GM18499 (cell line): Measurements from ENCODE around the gene PRM2.

Experiments
- ATAC-seq: cut with Tn5 transposase; IDR thresholded peaks from one replicate; pipeline ENCODE4 v1.9.1; 2021; ENCODE audit warnings: moderate number of reproducible peaks; ENCODE audit not compliant: insufficient read depth, unreplicated experiment

The PRM2 gene

GRCh38 chr16:11233727-11234376 lies 42.4 kb downstream of the PRM2 start:
- no peak for ATAC-seq

- no peak for ATAC-seq
Observed at GRCh38 chr16:11232852-11233726, 43.2 kb downstream of the PRM2 start.

- ATAC-seq, result no peak
Observed at GRCh38 chr16:11232302-11232851, 43.9 kb downstream of the PRM2 start.

GRCh38 chr16:11231367-11231970 lies 44.8 kb downstream of the PRM2 start:
- no peak for ATAC-seq

- ATAC-seq, result no peak
Observed at GRCh38 chr16:11229906-11230305, 46.4 kb downstream of the PRM2 start.

GRCh38 chr16:11229432-11229831 lies 46.8 kb downstream of the PRM2 start:
- ATAC-seq, result no peak

- ATAC-seq, result no peak
Observed at GRCh38 chr16:11225677-11226549, 50.4 kb downstream of the PRM2 start.
